OCI-LY1 (cell line): Measurements from ENCODE around the gene CMTM8.

Source experiments
- H2AFZ ChIP-seq: fragments of 200-600 bp; sonication (generic), shearing (Covaris generic); 2 replicates; pipeline ENCODE4 v1.6.0; 2014; ENCODE audit warnings: antibody characterized with exemption, mild to moderate bottlenecking, low read length
- H3F3A ChIP-seq: fragments of 200-600 bp; sonication (generic), shearing (Covaris generic); 2 replicates; pipeline ENCODE4 v1.6.0; 2014; ENCODE audit warnings: mild to moderate bottlenecking, antibody characterized with exemption, low read length, moderate library complexity; ENCODE audit not compliant: insufficient read depth
- H3K27ac ChIP-seq: fragments of 200-600 bp; sonication (generic); 2 replicates; pipeline ENCODE4 v1.5.1; 2014; ENCODE audit warnings: low read length, mixed run types, mild to moderate bottlenecking, low read depth; ENCODE audit not compliant: poor library complexity, severe bottlenecking
- H3K27me3 ChIP-seq: fragments of 200-600 bp; sonication (generic); 2 replicates; pipeline ENCODE4 v1.6.0; 2014; ENCODE audit warnings: antibody characterized with exemption, mild to moderate bottlenecking, low read length, moderate library complexity; ENCODE audit not compliant: insufficient read depth
- H3K36me3 ChIP-seq: fragments of 200-600 bp; sonication (generic); 2 replicates; pipeline ENCODE4 v1.6.1; 2014; ENCODE audit warnings: mild to moderate bottlenecking, antibody characterized with exemption, low read length, moderate library complexity, mixed read lengths; ENCODE audit not compliant: insufficient read depth
- H3K4me1 ChIP-seq: fragments of 200-600 bp; sonication (generic); 2 replicates; pipeline ENCODE4 v1.5.1; 2014; ENCODE audit warnings: mild to moderate bottlenecking, low read length, moderate library complexity; ENCODE audit not compliant: insufficient read depth, severe bottlenecking
- H3K4me2 ChIP-seq: fragments of 200-600 bp; sonication (generic), shearing (Covaris generic); 2 replicates; pipeline ENCODE4 v1.6.1; 2014; ENCODE audit warnings: low read length
- H3K4me3 ChIP-seq: fragments of 200-600 bp; sonication (generic); 2 replicates; pipeline ENCODE4 v1.5.1; 2014; ENCODE audit warnings: low read length, low read depth, mild to moderate bottlenecking, mixed read lengths; ENCODE audit not compliant: poor library complexity, severe bottlenecking
- H3K79me2 ChIP-seq: fragments of 200-600 bp; shearing (Covaris generic); 2 replicates; pipeline ENCODE4 v1.6.1; 2016; ENCODE audit warnings: mixed run types, low read length, mixed read lengths; ENCODE audit not compliant: insufficient read depth
- H3K9ac ChIP-seq: fragments of 200-600 bp; sonication (generic), shearing (Covaris generic); 2 replicates; pipeline ENCODE4 v1.6.1; 2014; ENCODE audit warnings: mild to moderate bottlenecking, low read length, mixed read lengths
- H3K9me2 ChIP-seq: fragments of 200-600 bp; sonication (generic), shearing (Covaris generic); 2 replicates; pipeline ENCODE4 v1.6.1; 2014; ENCODE audit warnings: low read depth, mild to moderate bottlenecking, low read length, mixed read lengths
- H3K9me3 ChIP-seq: fragments of 200-600 bp; shearing (Covaris generic); 2 replicates; pipeline ENCODE4 v1.6.1; 2014; ENCODE audit warnings: low read length, mixed read lengths
- H4K20me1 ChIP-seq: fragments of 200-600 bp; sonication (generic), shearing (Covaris generic); 2 replicates; pipeline ENCODE4 v1.6.0; 2016; ENCODE audit warnings: mild to moderate bottlenecking, low read length; ENCODE audit not compliant: insufficient read depth
- CTCF ChIP-seq: fragments of 200-600 bp; sonication (generic), shearing (Covaris generic); IDR thresholded peaks from 2 replicates; pipeline ENCODE4 v1.5.1; 2017; ENCODE audit warnings: mild to moderate bottlenecking, antibody characterized with exemption, low read length, moderate library complexity, mixed read lengths
- EZH2 ChIP-seq: fragments of 200-600 bp; sonication (generic), shearing (Covaris generic); IDR thresholded peaks from 2 replicates; pipeline ENCODE4 v1.8.0; 2017; ENCODE audit warnings: borderline replicate concordance, mixed run types, mild to moderate bottlenecking, antibody characterized with exemption, low read length, moderate library complexity, mixed read lengths

The CMTM8 gene

GRCh38 chr3:32303977-32304881 lies 65.7 kb downstream of the CMTM8 start:
- Histone ChIP-seq H3F3A (no peaks in the 10 kb centered on the region), H3K4me1 (peaks cover 11% of the 10 kb centered on the region), H2AFZ (no peak overlapping the region), H3K79me2 (no peaks in the 10 kb centered on the region), H3K4me2 (no peak overlapping the region), H3K4me3 (no peak overlapping the region), H3K9ac (no peak overlapping the region), H3K27ac (no peak overlapping the region), H3K9me2 (no peaks in the 10 kb centered on the region), H4K20me1 (no peaks in the 10 kb centered on the region), H3K27me3 (no peaks in the 10 kb centered on the region), H3K9me3 (no peaks in the 10 kb centered on the region), H3K36me3 (no peaks in the 10 kb centered on the region)
- TF ChIP-seq EZH2 (no peak), CTCF (no peak)

- Histone ChIP-seq H3K27me3 (no peaks in the 10 kb centered on the region), H3K4me1 (peaks cover 11% of the 10 kb centered on the region), H3K9ac (no peak overlapping the region), H3K4me3 (no peak overlapping the region), H3K79me2 (no peaks in the 10 kb centered on the region), H3K9me2 (no peaks in the 10 kb centered on the region), H3K27ac (no peak overlapping the region), H4K20me1 (no peaks in the 10 kb centered on the region), H3K36me3 (no peaks in the 10 kb centered on the region), H3F3A (no peaks in the 10 kb centered on the region), H2AFZ (no peak overlapping the region), H3K9me3 (no peaks in the 10 kb centered on the region), H3K4me2 (no peak overlapping the region)
- TF ChIP-seq EZH2 (no peak), CTCF (no peak)
Observed at GRCh38 chr3:32305361-32305876, 66.9 kb downstream of the CMTM8 start.

- no peak overlapping the region for H3K4me3 ChIP-seq
Observed at GRCh38 chr3:32306072-32306471, 67.6 kb downstream of the CMTM8 start.

More at GRCh38 chr3:32306072-32306471, 67.6 kb downstream of the CMTM8 start:
- Histone ChIP-seq H3K27ac (no peak overlapping the region), H3F3A (no peaks in the 10 kb centered on the region), H3K9me3 (no peaks in the 10 kb centered on the region), H3K4me1 (peaks cover 11% of the 10 kb centered on the region), H3K9ac (no peak overlapping the region), H3K36me3 (no peaks in the 10 kb centered on the region), H3K79me2 (no peaks in the 10 kb centered on the region), H3K4me2 (no peak overlapping the region), H4K20me1 (no peaks in the 10 kb centered on the region), H2AFZ (no peak overlapping the region), H3K9me2 (no peaks in the 10 kb centered on the region), H3K27me3 (no peaks in the 10 kb centered on the region)
- TF ChIP-seq EZH2: no peak
- no peak for TF ChIP-seq CTCF
